Mesenchymal stem cell (in vitro differentiated cells and primary cell): ENCODE data around the gene PATZ1.

Source experiments
- DNase-seq: peaks from one replicate; pipeline ENCODE4 v3.0.0-alpha.2; 2013
- H2AFZ ChIP-seq: one replicate; pipeline ENCODE4 v1.6.1; 2013; ENCODE audit warnings: low read depth, mild to moderate bottlenecking, control low read depth, inconsistent platforms, low read length, moderate library complexity
- H2AK5ac ChIP-seq: 2 replicates; pipeline ENCODE4 v1.6.1; 2013; ENCODE audit warnings: low read length, moderate library complexity, mild to moderate bottlenecking, inconsistent platforms; ENCODE audit not compliant: severe bottlenecking
- H2BK120ac ChIP-seq: one replicate; pipeline ENCODE4 v1.6.1; 2013; ENCODE audit warnings: low read depth, mild to moderate bottlenecking, inconsistent platforms, low read length, moderate library complexity
- H2BK12ac ChIP-seq, 2 experiments: one replicate each; pipeline ENCODE4 v1.6.1; 2013; ENCODE audit warnings: inconsistent platforms in 2 of 2, low read length in 2 of 2, mild to moderate bottlenecking in 2 of 2, moderate library complexity in 2 of 2, control low read depth in 1 of 2
- H2BK15ac ChIP-seq: one replicate; pipeline ENCODE4 v1.6.1; 2013; ENCODE audit warnings: mild to moderate bottlenecking, low read depth, inconsistent platforms; ENCODE audit not compliant: poor library complexity, severe bottlenecking
- H2BK5ac ChIP-seq: 2 replicates; pipeline ENCODE4 v1.6.1; 2013; ENCODE audit warnings: low read depth, mild to moderate bottlenecking, low read length, control low read depth, inconsistent platforms; ENCODE audit not compliant: poor library complexity, severe bottlenecking
- H3K14ac ChIP-seq, 2 experiments: one replicate each; pipeline ENCODE4 v1.6.1; 2013; ENCODE audit warnings: inconsistent platforms in 2 of 2, low read length in 2 of 2, control low read depth in 1 of 2, mild to moderate bottlenecking in 1 of 2, moderate library complexity in 1 of 2
- H3K18ac ChIP-seq, 2 experiments: one replicate each; pipeline ENCODE4 v1.6.1; 2013; ENCODE audit warnings: inconsistent platforms in 2 of 2, low read length in 2 of 2, control low read depth in 1 of 2, low read depth in 1 of 2, mild to moderate bottlenecking in 1 of 2
- H3K23ac ChIP-seq, 2 experiments: one replicate each; pipeline ENCODE4 v1.6.1; 2013; ENCODE audit warnings: inconsistent platforms in 2 of 2, low read length in 2 of 2, mild to moderate bottlenecking in 2 of 2, moderate library complexity in 2 of 2, control low read depth in 1 of 2
- H3K27ac ChIP-seq: 2 replicates; pipeline ENCODE4 v1.5.1; 2013; ENCODE audit warnings: mild to moderate bottlenecking, moderate library complexity, low read length, control low read depth, inconsistent platforms; ENCODE audit not compliant: poor library complexity, severe bottlenecking
- H3K27me3 ChIP-seq, 2 experiments: 2 replicates each; pipeline versions ENCODE4 v1.6.1 to v1.7.0; 2013; ENCODE audit warnings: low read length in 2 of 2, mild to moderate bottlenecking in 2 of 2, moderate library complexity in 2 of 2, control low read depth in 1 of 2, inconsistent platforms in 1 of 2; ENCODE audit not compliant: control insufficient read depth in 1 of 2, insufficient read depth in 1 of 2
- H3K36me3 ChIP-seq, 2 experiments: 2 replicates each; pipeline versions ENCODE4 v1.6.1 to v1.7.0; 2013; ENCODE audit warnings: low read length in 2 of 2, control low read depth in 1 of 2, inconsistent platforms in 1 of 2, low read depth in 1 of 2, mild to moderate bottlenecking in 1 of 2; ENCODE audit not compliant: insufficient read depth in 2 of 2, control insufficient read depth in 1 of 2
- H3K4ac ChIP-seq, 2 experiments: one replicate each; pipeline ENCODE4 v1.6.1; 2013; ENCODE audit warnings: inconsistent platforms in 2 of 2, low read length in 2 of 2, mild to moderate bottlenecking in 2 of 2, moderate library complexity in 2 of 2, control low read depth in 1 of 2, low read depth in 1 of 2
- H3K4me1 ChIP-seq: 2 replicates; pipeline ENCODE4 v1.6.1; 2013; ENCODE audit warnings: low read depth, low read length, control low read depth; ENCODE audit not compliant: control insufficient read depth, insufficient read depth
- H3K4me2 ChIP-seq: 2 replicates; pipeline ENCODE4 v1.6.1; 2013; ENCODE audit warnings: low read length, mild to moderate bottlenecking, inconsistent platforms; ENCODE audit not compliant: poor library complexity, severe bottlenecking
- H3K4me3 ChIP-seq, 2 experiments: 2 replicates each; pipeline versions ENCODE4 v1.5.1 to v1.7.0; 2013; ENCODE audit warnings: low read length in 2 of 2, mild to moderate bottlenecking in 2 of 2, control low read depth in 1 of 2, low read depth in 1 of 2; ENCODE audit not compliant: insufficient read depth in 1 of 2
- H3K79me1 ChIP-seq: replicated peaks from 2 replicates; pipeline ENCODE4 v1.6.1; 2013; ENCODE audit warnings: mild to moderate bottlenecking, control low read depth, low read length, inconsistent platforms; ENCODE audit not compliant: poor library complexity, severe bottlenecking
- H3K9ac ChIP-seq: 2 replicates; pipeline ENCODE4 v1.7.0; 2013; ENCODE audit warnings: mild to moderate bottlenecking, low read length, moderate library complexity
- H3K9me3 ChIP-seq: 2 replicates; pipeline ENCODE4 v1.7.0; 2013; ENCODE audit warnings: mild to moderate bottlenecking, low read length; ENCODE audit not compliant: control insufficient read depth
- H4K8ac ChIP-seq: one replicate; pipeline ENCODE4 v1.6.1; 2013; ENCODE audit warnings: inconsistent platforms, mild to moderate bottlenecking, low read length, moderate library complexity
- H4K91ac ChIP-seq: one replicate; pipeline ENCODE4 v1.6.1; 2013; ENCODE audit warnings: mild to moderate bottlenecking, low read length, inconsistent platforms
- WGBS: methylation state at CpG from one replicate; pipeline ENCODE4 v1.1.7; 2013; ENCODE audit warnings: mixed read lengths; 5-methylcytosine and 5-hydroxymethylcytosine counted together

Gene PATZ1

GRCh38 chr22:31302537-31302936 lies 43.6 kb downstream of the PATZ1 start:
- Histone ChIP-seq H4K91ac (no peak overlapping the region), H3K9ac (no peak overlapping the region), H3K9me3 (no peaks in the 10 kb centered on the region), H2BK15ac (no peak overlapping the region), H2BK12ac (no peak overlapping the region), H3K4me1 (no peaks in the 10 kb centered on the region), H4K8ac (no peak overlapping the region), H3K14ac (no peak overlapping the region), H3K23ac (no peak overlapping the region), H2BK5ac (no peak overlapping the region), H3K4me2 (no peak overlapping the region), H3K4ac (no peak overlapping the region), H2BK120ac (no peak overlapping the region), H3K79me1 (no peaks in the 10 kb centered on the region), H3K18ac (no peak overlapping the region), H3K27ac (no peak overlapping the region), H3K27me3 (peaks cover 0 to 3% of the 10 kb centered on the region in 2 experiments), H2AK5ac (no peak overlapping the region), H3K4me3 (no peak overlapping the region), H2AFZ (no peak overlapping the region), H3K36me3 (no peaks in the 10 kb centered on the region)
- WGBS, result 99% methylated on average over 3 of the region's 3 CpGs
- no peak for DNase-seq

- Histone ChIP-seq H3K4me3 (no peak overlapping the region), H3K9me3 (no peaks in the 10 kb centered on the region), H3K27me3 (peaks cover 0 to 3% of the 10 kb centered on the region in 2 experiments), H2BK12ac (no peak overlapping the region), H3K36me3 (no peaks in the 10 kb centered on the region), H3K9ac (no peak overlapping the region), H3K23ac (no peak overlapping the region), H2BK15ac (no peak overlapping the region), H2BK120ac (no peak overlapping the region), H4K91ac (no peak overlapping the region), H2BK5ac (no peak overlapping the region), H3K4me1 (no peaks in the 10 kb centered on the region), H2AFZ (no peak overlapping the region), H3K14ac (no peak overlapping the region), H4K8ac (no peak overlapping the region), H3K18ac (no peak overlapping the region), H2AK5ac (no peak overlapping the region), H3K27ac (no peak overlapping the region), H3K79me1 (no peaks in the 10 kb centered on the region), H3K4me2 (no peak overlapping the region), H3K4ac (no peak overlapping the region)
- no peak for DNase-seq
These were observed 44.1 kb downstream of the PATZ1 start for GRCh38 chr22:31302006-31302405.

GRCh38 chr22:31300896-31301295 lies 45.2 kb downstream of the PATZ1 start:
- Histone ChIP-seq H3K23ac (no peak overlapping the region), H2AFZ (no peak overlapping the region), H3K4me2 (no peak overlapping the region), H3K27me3 (peaks cover 0 to 3% of the 10 kb centered on the region in 2 experiments), H2BK15ac (no peak overlapping the region), H3K27ac (no peak overlapping the region), H4K91ac (no peak overlapping the region), H3K9me3 (no peaks in the 10 kb centered on the region), H3K4me3 (no peak overlapping the region), H3K36me3 (no peaks in the 10 kb centered on the region), H4K8ac (no peak overlapping the region), H3K79me1 (no peaks in the 10 kb centered on the region), H3K9ac (no peak overlapping the region), H3K4ac (no peak overlapping the region), H3K4me1 (no peaks in the 10 kb centered on the region), H3K14ac (no peak overlapping the region), H2BK5ac (no peak overlapping the region), H2BK120ac (no peak overlapping the region), H3K18ac (no peak overlapping the region), H2AK5ac (no peak overlapping the region), H2BK12ac (no peak overlapping the region)
- no peak for DNase-seq
- 82% methylated on average over 2 of the region's 3 CpGs for WGBS

- Histone ChIP-seq H3K23ac (no peak overlapping the region), H3K18ac (no peak overlapping the region), H2BK5ac (no peak overlapping the region), H3K79me1 (no peaks in the 10 kb centered on the region), H3K9me3 (no peaks in the 10 kb centered on the region), H3K4me2 (no peak overlapping the region), H3K36me3 (no peaks in the 10 kb centered on the region), H4K91ac (no peak overlapping the region), H2AFZ (no peak overlapping the region), H3K9ac (peak overlapping the region; percentile 86), H3K4me3 (peak overlapping the region in 1 of 2 experiments; percentile 54), H2BK15ac (no peak overlapping the region), H2BK120ac (no peak overlapping the region), H3K14ac (no peak overlapping the region), H3K4ac (no peak overlapping the region), H2AK5ac (no peak overlapping the region), H3K27me3 (no peaks in the 10 kb centered on the region), H2BK12ac (no peak overlapping the region), H3K27ac (no peak overlapping the region), H3K4me1 (peaks cover 2% of the 10 kb centered on the region), H4K8ac (no peak overlapping the region)
- DNase-seq, result peak; percentile 51
- WGBS, result 56% methylated on average over 2 of the region's 5 CpGs
These were observed 50.1 kb downstream of the PATZ1 start for GRCh38 chr22:31295831-31296657.
